ENCODE measurements around the gene ZNF280D.

ZNF280D gene

DNA sequence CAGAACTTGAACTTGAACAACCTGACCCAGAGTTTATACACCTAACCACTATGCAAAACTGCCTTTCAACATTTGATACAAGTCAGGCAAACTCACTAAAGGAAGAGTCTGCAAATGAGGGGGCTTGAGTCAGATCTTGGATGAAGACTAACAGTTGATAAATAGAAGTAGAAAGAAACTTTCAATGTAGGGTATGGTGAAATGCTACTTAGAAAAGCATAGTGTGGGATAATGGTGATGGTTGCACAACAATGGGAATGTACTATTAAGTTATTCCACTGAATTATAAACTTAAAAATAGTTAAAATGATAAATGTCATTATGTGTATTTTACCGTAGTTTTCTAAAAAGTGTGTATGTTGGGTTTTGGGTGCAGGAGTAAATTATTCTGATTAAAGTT lies 19.7 kb upstream of the ZNF280D start:
- DNase-seq (ENCODE audit: low spot score): no peak

GRCh38 chr15:56749982-56750381 lies 16.7 kb upstream of the ZNF280D start:
- DNase-seq (ENCODE audit: low spot score): no peak

- DNase-seq (ENCODE audit: low spot score): no peak
Observed at GRCh38 chr15:56744701-56745683, 11.7 kb upstream of the ZNF280D start.

GRCh38 chr15:56741541-56741940 lies 8.2 kb upstream of the ZNF280D start:
- no peak for DNase-seq (ENCODE audit: low spot score)

- DNase-seq (ENCODE audit: low spot score): no peak
Observed at GRCh38 chr15:56739964-56740640, 6.8 kb upstream of the ZNF280D start.

GRCh38 chr15:56739474-56739873 lies 6.2 kb upstream of the ZNF280D start:
- DNase-seq (ENCODE audit: low spot score): no peak

DNA sequence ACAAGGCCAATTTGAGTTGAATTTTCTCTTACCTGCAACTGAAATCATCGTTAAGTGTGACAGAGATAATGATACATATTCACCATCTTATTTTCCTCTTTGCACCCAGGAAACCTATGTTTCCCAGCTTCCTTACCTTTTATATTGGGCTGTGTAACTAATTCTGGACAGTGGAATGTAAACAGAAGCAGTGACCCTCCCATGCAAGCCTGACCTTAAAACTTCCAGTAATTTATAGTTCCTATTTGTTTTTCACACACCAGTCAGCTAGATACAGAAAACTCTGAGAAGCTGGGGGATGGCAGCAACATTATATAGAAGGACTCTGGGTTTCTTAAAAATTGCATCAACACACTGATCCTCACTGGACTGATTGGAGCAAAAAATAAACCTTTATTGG lies 4.5 kb upstream of the ZNF280D start:
- no peak for DNase-seq (ENCODE audit: low spot score)

DNA sequence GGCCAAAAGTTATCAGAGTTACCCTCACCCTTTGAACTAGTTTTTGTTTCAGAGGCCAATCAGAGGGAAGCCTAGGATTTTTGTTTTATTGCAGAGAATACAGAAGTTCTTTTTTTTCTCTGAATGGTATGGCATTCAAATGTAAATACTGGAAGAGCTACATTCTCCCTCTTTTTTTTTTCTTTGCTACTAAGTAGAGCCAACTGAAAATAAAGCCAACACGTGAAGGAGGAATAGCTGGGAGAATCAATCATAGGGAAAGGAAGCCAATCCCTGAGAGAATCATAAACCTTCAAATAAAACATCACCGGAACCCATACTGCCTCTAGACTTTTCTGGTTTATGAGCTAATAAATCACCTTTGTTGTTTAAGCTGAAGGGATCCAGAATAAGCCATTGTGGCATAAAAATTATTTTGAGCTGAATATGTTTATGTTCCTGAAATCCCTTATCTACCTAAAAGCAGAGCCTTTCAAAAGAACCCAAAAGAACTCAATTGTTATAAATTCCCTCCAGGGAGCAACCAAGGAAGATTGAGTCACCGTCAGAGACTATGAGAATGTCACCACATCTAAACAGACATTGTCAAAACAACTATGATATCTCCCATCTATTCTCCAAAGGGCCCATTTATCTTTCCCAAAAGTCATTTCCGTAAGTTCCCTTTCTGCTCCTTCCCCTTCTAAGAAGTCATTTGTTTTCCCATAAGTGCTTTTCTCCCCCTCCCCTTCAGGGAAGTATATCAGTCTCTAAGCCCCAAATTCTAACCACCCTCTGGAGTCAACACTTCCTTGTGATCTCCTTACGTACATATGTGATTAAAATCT lies 3.8 kb upstream of the ZNF280D start:
- DNase-seq (ENCODE audit: low spot score): no peak

DNA sequence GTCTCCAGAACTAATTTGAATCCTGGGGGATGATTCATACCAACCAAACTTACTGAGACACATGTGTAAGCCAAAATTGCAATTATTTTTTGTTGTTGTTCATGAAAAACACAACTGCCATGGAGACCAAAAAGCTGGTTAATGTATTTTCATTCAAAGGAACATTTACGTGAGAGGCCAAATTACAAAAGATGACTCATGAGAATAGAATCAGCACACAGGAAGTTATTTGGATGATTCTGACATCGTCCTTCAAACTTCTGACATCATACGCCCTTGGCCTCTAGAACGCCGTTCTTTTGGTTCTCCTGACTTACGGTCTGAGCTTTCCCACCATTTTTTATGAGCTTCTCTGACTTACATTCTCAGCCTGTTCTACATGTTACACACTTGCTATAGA lies 3.0 kb upstream of the ZNF280D start:
- no peak for DNase-seq (ENCODE audit: low spot score)

DNA sequence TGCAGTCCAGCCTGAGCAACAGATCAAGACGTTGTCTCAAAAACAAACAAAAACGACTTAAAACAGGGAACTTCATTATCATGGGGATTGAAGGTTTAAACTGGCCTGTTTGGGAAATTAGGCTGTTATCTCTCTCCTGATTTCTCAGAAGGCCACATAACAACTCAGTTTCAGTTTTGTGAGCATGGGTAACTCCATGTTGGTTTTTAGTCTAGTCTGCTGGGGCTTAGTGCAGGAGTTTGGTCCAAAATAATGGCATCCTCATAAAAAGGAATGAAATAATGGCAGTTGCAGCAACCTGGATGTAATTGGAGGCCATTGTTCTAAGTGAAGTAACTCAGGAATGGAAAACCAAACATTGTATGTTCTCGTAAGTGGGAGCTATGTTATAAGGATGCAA lies 2.3 kb upstream of the ZNF280D start:
- no peak for DNase-seq (ENCODE audit: low spot score)

DNA sequence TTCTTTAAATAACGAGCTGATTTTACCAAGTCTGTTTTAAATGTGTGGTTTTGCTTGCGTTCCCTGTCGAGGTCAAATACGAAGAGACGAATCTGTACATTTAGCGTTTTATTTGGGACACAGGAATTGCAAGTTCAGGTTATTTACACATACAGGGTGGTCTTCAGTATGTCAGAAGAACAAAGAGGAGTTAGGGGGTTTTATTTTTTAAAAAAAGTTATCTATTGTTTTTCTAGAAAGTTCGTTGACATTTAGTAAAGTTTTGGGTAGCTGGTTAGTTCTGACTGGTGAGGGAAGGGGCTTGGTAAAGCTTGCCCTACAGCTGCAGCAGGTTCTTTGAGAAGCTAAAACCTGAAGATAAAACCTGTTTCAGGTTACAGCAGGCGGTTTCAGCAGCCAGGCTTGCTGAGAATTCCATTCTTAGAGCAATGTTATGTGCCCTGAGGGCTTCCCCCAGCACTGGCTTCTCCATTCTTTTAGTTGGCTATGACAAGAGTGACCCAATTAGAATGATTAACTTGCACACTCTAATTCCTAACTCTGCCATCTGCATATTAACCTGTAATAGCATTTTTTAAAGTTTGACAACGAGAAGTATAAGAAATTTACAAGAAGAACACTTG lies 815 bp upstream of the ZNF280D start:
- DNase-seq (ENCODE audit: low spot score): no peak

DNA sequence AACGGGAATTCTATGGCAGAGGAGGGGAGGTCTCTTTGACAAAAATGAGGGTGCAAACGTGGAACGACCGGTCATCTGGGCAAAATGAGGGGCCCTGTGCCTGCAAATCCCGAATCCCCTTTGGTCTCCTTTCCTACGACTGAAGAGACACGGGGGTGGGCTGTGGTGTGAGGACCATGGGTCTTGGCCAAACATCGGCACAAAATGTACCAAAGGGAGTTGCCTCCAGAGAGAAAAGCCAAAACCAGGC lies 498 bp downstream of the ZNF280D start:
- no peak for DNase-seq (ENCODE audit: low spot score)

GRCh38 chr15:56732135-56732885 lies 999 bp downstream of the ZNF280D start:
- DNase-seq (ENCODE audit: low spot score): peak; percentile 6

- no peak for DNase-seq (ENCODE audit: low spot score)
Observed at GRCh38 chr15:56731548-56731947, 1.8 kb downstream of the ZNF280D start.

DNA sequence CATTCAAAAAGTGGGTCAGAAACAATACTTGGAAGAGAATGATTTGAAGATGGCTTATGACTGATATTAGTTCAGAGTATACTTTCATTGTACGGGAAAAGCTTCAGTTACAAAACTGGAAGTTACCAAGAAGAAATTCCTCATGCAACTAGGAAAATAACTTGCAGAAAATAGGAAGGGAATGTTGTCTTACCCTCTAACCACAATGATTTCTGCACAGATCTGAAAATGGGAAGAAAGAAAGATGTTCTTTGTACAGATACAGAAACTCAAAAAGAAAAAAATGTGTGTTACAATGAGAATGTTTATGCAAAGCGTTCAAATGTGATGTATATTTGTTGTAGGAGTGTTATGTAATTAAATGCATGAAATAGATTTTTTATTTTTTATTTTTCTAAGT lies 3.7 kb downstream of the ZNF280D start:
- no peak for DNase-seq (ENCODE audit: low spot score)

DNA sequence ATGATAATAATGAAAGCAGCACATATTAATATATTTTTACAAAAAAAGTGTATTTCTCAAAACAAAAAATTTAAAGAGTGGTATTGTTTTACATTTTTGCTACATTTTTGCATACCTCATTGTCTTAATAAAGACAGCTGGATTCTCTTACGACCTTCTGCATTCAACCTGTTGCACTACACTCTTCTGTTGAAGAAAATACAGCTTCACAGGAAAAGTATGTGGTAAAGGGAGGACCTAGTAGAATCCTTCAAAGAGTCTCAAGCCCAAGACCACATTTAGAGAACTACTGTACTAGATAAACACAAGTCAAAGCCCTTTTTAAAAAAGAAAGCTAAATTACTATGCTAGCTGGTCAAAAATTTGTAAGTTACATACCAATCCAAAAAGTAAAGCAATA lies 7.9 kb downstream of the ZNF280D start:
- no peak for DNase-seq (ENCODE audit: low spot score)

DNA sequence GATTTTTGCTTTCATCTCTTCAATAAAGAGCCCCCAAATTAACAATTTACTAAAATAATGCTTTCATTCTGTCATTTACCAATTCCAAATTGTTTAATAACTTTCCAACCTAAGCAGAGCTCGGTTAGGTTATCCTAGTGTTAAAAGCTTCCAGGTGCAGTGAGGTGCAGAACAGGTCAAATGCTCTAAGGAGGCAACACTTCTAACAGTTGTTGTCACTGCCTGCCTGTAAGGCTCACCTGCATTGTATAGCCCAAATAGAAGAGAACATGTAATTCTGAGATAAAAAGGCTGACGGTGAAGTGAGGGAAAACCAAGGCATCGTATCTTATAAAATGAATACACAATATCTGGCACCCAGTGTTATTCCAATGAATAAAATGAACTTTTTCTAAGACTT lies 9.1 kb downstream of the ZNF280D start:
- no peak for DNase-seq (ENCODE audit: low spot score)

DNA sequence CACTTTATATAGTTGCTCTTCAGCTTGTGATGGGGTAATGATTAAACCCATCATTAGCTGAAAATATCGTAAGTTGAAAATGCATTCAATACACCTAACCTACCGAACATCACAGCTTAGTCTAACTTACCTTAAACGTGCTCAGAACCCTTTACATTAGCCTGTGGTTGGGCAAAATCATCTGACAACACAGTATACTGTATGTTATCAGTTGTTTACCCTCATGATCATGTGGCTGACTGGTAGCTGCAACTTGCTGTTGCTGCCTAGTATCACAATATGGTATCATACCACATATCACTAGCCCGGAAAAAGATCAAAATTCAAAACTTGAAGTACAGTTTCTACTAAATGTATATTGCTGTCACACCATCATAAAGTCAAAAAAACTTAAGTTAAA lies 9.5 kb downstream of the ZNF280D start:
- DNase-seq (ENCODE audit: low spot score): no peak

- DNase-seq (ENCODE audit: low spot score): no peak
Observed at GRCh38 chr15:56719774-56720555, 13.3 kb downstream of the ZNF280D start.

GRCh38 chr15:56719021-56719612 lies 14.2 kb downstream of the ZNF280D start:
- no peak for DNase-seq (ENCODE audit: low spot score)

All from hematopoietic multipotent progenitor cell treated with erythropoietin and hydrocortisone succinate and interleukin-3 and kit ligand, for 15 days (in vitro differentiated cells).